Smooth muscle cell (in vitro differentiated cells): ENCODE measurements around the gene SUSD2. TPM values are rescaled to one million over a fixed set of nuclear protein-coding genes. Genes with fewer than 3 reads are reported as not detected.

Source experiments
- DNase-seq: peaks from one replicate; lab custom pipeline; 2025; ENCODE audit not compliant: unreplicated experiment; lab: John Stamatoyannopoulos, UW
- H2AFZ ChIP-seq: fragments of 200-600 bp; sonication (generic); 2 replicates; pipeline ENCODE4 v1.6.0; 2016; ENCODE audit warnings: antibody characterized with exemption, low read depth, mild to moderate bottlenecking
- H3F3A ChIP-seq: fragments of 200-600 bp; sonication (generic); 2 replicates; pipeline ENCODE4 v1.6.0; 2017; ENCODE audit warnings: antibody characterized with exemption, low read depth
- H3K27ac ChIP-seq: fragments of 200-600 bp; sonication (generic); 2 replicates; pipeline ENCODE4 v1.5.1; 2016; ENCODE audit warnings: low read depth, mild to moderate bottlenecking
- H3K27me3 ChIP-seq: fragments of 200-600 bp; sonication (generic); 2 replicates; pipeline ENCODE4 v1.6.1; 2016; ENCODE audit warnings: low read depth, mild to moderate bottlenecking
- H3K36me3 ChIP-seq: fragments of 200-600 bp; sonication (generic); 2 replicates; pipeline ENCODE4 v1.5.1; 2016; ENCODE audit warnings: low read depth
- H3K4me1 ChIP-seq: fragments of 200-600 bp; sonication (generic); 2 replicates; pipeline ENCODE4 v1.5.1; 2016; ENCODE audit warnings: low read depth
- H3K4me2 ChIP-seq: fragments of 200-600 bp; sonication (generic); 2 replicates; pipeline ENCODE4 v1.6.0; 2016; ENCODE audit warnings: mild to moderate bottlenecking
- H3K4me3 ChIP-seq: fragments of 200-600 bp; sonication (generic); 2 replicates; pipeline ENCODE4 v1.5.1; 2016; ENCODE audit warnings: mild to moderate bottlenecking
- H3K79me2 ChIP-seq: fragments of 200-600 bp; sonication (generic); 2 replicates; pipeline ENCODE4 v1.6.0; 2016; ENCODE audit warnings: low read depth, mild to moderate bottlenecking
- H3K9ac ChIP-seq: fragments of 200-600 bp; sonication (generic); 2 replicates; pipeline ENCODE4 v1.6.0; 2016; ENCODE audit warnings: low read depth
- H3K9me3 ChIP-seq: fragments of 200-600 bp; sonication (generic); replicated peaks from 2 replicates; pipeline ENCODE4 v1.5.1; 2016; ENCODE audit warnings: low read depth
- H4K20me1 ChIP-seq: fragments of 200-600 bp; sonication (generic); 2 replicates; pipeline ENCODE4 v1.6.0; 2016; ENCODE audit warnings: low read depth
- WGBS: methylation state at CpG from one replicate; pipeline ENCODE4 v1.1.7; 2016; ENCODE audit warnings: low lambda C conversion rate; 5-methylcytosine and 5-hydroxymethylcytosine counted together
- polyA plus RNA-seq: library from polyadenylated mRNA; unstranded; fragments of >200 nt; fragmentation: Nextera tagmentation; extraction: Ambion mirVana; gene quantifications from 2 replicates; pipeline ENCODE4 v1.2.1, GENCODE V29; 2016
- total RNA-seq: library from RNA; depleted of rRNA; stranded (reverse); fragments of >200 nt; gene quantifications from 2 replicates; pipeline ENCODE4 v1.2.3, GENCODE V29; 2014
- TF ChIP-seq, protein P1 (sequence below): fragments of 200-600 bp; sonication (generic); IDR thresholded peaks from 2 replicates; pipeline ENCODE4 v1.5.1; 2017; ENCODE audit warnings: borderline replicate concordance, mild to moderate bottlenecking, antibody characterized with exemption; ENCODE audit not compliant: insufficient read depth, poor library complexity, severe bottlenecking

The SUSD2 gene
- total and polyA plus RNA-seq, 2 experiments from 2014 or later, result 1.1 to 1.2 TPM

DNA sequence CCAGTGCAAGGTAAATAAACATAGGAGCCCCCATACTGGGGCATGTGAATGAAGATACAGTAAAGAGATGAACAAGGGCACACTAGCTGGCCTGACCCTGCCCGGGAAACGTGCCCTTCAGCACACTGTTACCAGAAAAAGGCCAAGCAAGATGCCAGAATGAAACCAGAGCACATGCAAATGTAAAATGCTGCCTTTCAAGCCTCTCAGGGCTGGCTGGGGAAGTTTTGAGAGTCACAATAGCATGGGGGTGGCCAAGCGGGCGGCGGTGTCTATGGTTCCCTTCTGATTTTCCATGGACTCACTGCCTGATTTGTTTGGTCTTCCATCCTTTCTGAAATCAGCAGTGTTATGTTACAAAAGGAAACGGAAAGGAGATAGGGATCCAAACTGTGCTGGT is 18.9 kb upstream of the SUSD2 start:
- 96% methylated on average over 6 of the region's 6 CpGs for WGBS
- Histone ChIP-seq H2AFZ (no peak overlapping the region), H3K9me3 (no peaks in the 10 kb centered on the region), H3K36me3 (no peaks in the 10 kb centered on the region), H3K27ac (no peak overlapping the region), H3K4me1 (peaks cover 2% of the 10 kb centered on the region), H3K27me3 (no peaks in the 10 kb centered on the region), H3K79me2 (no peaks in the 10 kb centered on the region), H3F3A (no peaks in the 10 kb centered on the region), H4K20me1 (peaks cover 45% of the 10 kb centered on the region), H3K9ac (no peak overlapping the region), H3K4me2 (no peak overlapping the region), H3K4me3 (no peak overlapping the region)
- DNase-seq, result no peak
- TF ChIP-seq, protein P1, sequence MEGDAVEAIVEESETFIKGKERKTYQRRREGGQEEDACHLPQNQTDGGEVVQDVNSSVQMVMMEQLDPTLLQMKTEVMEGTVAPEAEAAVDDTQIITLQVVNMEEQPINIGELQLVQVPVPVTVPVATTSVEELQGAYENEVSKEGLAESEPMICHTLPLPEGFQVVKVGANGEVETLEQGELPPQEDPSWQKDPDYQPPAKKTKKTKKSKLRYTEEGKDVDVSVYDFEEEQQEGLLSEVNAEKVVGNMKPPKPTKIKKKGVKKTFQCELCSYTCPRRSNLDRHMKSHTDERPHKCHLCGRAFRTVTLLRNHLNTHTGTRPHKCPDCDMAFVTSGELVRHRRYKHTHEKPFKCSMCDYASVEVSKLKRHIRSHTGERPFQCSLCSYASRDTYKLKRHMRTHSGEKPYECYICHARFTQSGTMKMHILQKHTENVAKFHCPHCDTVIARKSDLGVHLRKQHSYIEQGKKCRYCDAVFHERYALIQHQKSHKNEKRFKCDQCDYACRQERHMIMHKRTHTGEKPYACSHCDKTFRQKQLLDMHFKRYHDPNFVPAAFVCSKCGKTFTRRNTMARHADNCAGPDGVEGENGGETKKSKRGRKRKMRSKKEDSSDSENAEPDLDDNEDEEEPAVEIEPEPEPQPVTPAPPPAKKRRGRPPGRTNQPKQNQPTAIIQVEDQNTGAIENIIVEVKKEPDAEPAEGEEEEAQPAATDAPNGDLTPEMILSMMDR, result no peak

DNA sequence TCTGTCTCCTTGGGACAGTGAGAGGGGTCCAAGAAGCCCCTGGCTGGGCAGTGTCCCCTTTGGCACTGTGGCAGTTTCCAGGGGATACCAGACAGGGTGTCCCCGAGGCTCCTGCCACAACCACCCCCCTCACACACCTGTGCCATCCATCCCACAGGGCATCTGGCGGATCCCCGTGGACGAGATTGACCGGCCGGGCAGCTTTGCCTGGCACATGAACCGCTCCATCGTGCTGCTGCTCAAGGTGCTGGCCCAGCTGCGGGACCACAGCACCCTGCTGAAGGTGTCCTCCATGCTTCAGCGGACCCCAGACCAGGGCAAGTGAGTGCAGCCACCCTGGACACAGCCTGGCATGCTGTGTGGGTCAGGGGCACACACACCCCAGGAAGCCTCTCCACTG is 17.0 kb upstream of the SUSD2 start:
- no peak overlapping the region for H3K27ac ChIP-seq
- no peaks in the 10 kb centered on the region for H3K36me3 ChIP-seq
- no peak overlapping the region for H3K4me2 ChIP-seq
- H3K9ac ChIP-seq, result no peak overlapping the region
- TF ChIP-seq, protein P1, result no peak
- H3K4me1 ChIP-seq, result no peaks in the 10 kb centered on the region
- H4K20me1 ChIP-seq, result peaks cover 26% of the 10 kb centered on the region
- H3K4me3 ChIP-seq, result no peak overlapping the region
- no peaks in the 10 kb centered on the region for H3F3A ChIP-seq
- 99% methylated on average over 9 of the region's 10 CpGs for WGBS
- DNase-seq, result no peak
- H2AFZ ChIP-seq, result no peak overlapping the region
- no peaks in the 10 kb centered on the region for H3K9me3 ChIP-seq
- H3K79me2 ChIP-seq, result no peaks in the 10 kb centered on the region
- H3K27me3 ChIP-seq, result no peaks in the 10 kb centered on the region

DNA sequence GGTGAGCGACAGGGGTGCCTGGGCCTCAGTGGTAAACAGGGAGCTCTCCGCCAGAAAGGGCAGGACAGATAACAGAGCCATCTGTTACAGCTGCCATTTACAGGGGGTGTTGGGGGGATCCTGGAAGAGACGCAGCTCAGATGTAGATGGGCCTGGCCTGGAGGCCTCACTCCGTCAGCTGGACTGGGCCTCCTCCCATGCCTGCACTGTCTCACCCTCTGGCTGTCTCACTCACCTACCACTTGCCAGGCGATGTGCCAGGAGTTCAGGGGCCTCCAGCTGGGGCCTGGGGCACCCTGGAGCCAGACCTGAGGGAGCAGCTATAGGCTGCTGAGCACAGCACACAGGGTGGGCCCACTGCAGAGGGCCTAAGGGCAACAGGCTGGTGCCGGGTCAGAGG is 16.3 kb upstream of the SUSD2 start:
- peaks cover 19% of the 10 kb centered on the region for H4K20me1 ChIP-seq
- no peak overlapping the region for H3K9ac ChIP-seq
- no peaks in the 10 kb centered on the region for H3F3A ChIP-seq
- H2AFZ ChIP-seq, result no peak overlapping the region
- no peak for DNase-seq
- H3K4me3 ChIP-seq, result no peak overlapping the region
- H3K27ac ChIP-seq, result no peak overlapping the region
- H3K27me3 ChIP-seq, result no peaks in the 10 kb centered on the region
- H3K36me3 ChIP-seq, result no peaks in the 10 kb centered on the region
- no peaks in the 10 kb centered on the region for H3K9me3 ChIP-seq
- H3K4me1 ChIP-seq, result no peaks in the 10 kb centered on the region
- no peak overlapping the region for H3K4me2 ChIP-seq
- no peaks in the 10 kb centered on the region for H3K79me2 ChIP-seq
- TF ChIP-seq, protein P1, result no peak
- 92% methylated on average over 6 of the region's 6 CpGs for WGBS

DNA sequence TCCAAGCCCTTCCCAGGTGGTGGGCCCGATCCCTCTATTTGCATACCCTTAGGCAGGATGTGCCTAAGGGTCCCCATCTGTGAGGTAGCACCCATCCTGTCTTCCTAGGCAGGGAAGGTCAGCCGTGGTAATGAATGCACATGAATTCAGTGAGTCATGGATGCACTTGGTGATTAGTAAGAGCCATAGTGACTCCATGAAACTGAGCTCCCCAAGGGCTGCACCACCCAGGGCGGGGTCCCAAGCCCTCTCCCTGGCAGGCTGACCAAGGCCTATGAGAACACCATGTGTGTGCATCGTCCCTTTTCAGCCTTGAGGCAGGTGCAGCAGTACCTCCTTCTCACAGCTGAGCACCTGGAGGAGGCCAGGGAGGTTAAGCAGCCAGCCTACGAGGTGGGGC is 15.6 kb upstream of the SUSD2 start:
- no peak overlapping the region for H2AFZ ChIP-seq
- no peaks in the 10 kb centered on the region for H3K27me3 ChIP-seq
- H3K4me2 ChIP-seq, result no peak overlapping the region
- 95% methylated on average over 5 of the region's 5 CpGs for WGBS
- no peaks in the 10 kb centered on the region for H3K9me3 ChIP-seq
- no peak overlapping the region for H3K27ac ChIP-seq
- H3K4me1 ChIP-seq, result no peaks in the 10 kb centered on the region
- no peaks in the 10 kb centered on the region for H3K79me2 ChIP-seq
- no peaks in the 10 kb centered on the region for H3F3A ChIP-seq
- no peak for DNase-seq
- no peak overlapping the region for H3K9ac ChIP-seq
- TF ChIP-seq, protein P1, result no peak
- H3K4me3 ChIP-seq, result no peak overlapping the region
- H4K20me1 ChIP-seq, result peaks cover 12% of the 10 kb centered on the region
- H3K36me3 ChIP-seq, result no peaks in the 10 kb centered on the region
